C1 segment of cervical spinal cord (tissue), 14 donors: ENCODE results near the gene PROK2.

Experiments used
- DNase-seq, 14 donors: peaks; one replicate each; lab custom pipeline; 2025; lab: John Stamatoyannopoulos, UW

The PROK2 gene

GRCh38 chr3:71786551-71786950 lies 1.6 kb upstream of the PROK2 start:
- DNase-seq: no peak

GRCh38 chr3:71786217-71786549 lies 1.2 kb upstream of the PROK2 start:
- DNase-seq: no peak

GRCh38 chr3:71785532-71786216 lies 726 bp upstream of the PROK2 start:
- no peak for DNase-seq

GRCh38 chr3:71784201-71784913 lies 591 bp downstream of the PROK2 start:
- DNase-seq: no peak

- DNase-seq: no peak
These were observed 1.8 kb downstream of the PROK2 start for GRCh38 chr3:71783152-71783551.

- DNase-seq: no peak
These were observed 4.5 kb downstream of the PROK2 start for GRCh38 chr3:71780430-71780829.

GRCh38 chr3:71779674-71780377 lies 5.1 kb downstream of the PROK2 start:
- no peak for DNase-seq

- DNase-seq: no peak
These were observed 6.6 kb downstream of the PROK2 start for GRCh38 chr3:71778353-71778752.

GRCh38 chr3:71776538-71776937 lies 8.4 kb downstream of the PROK2 start:
- DNase-seq: no peak

GRCh38 chr3:71771884-71772283 lies 13.1 kb downstream of the PROK2 start:
- DNase-seq: no peak

GRCh38 chr3:71771126-71771525 lies 13.8 kb downstream of the PROK2 start:
- DNase-seq: no peak

GRCh38 chr3:71763426-71763825 lies 21.5 kb downstream of the PROK2 start:
- no peak for DNase-seq

- no peak for DNase-seq
These were observed 24.8 kb downstream of the PROK2 start for GRCh38 chr3:71760140-71760539.

GRCh38 chr3:71759401-71759800 lies 25.5 kb downstream of the PROK2 start:
- DNase-seq: no peak

- no peak for DNase-seq
These were observed 26.9 kb downstream of the PROK2 start for GRCh38 chr3:71758091-71758490.

- peak in 1 of 14 donors; percentile 4 for DNase-seq
These were observed 30.2 kb downstream of the PROK2 start for GRCh38 chr3:71754610-71755253.

- peak in 1 of 14 donors; percentile 46 for DNase-seq
These were observed 31.0 kb downstream of the PROK2 start, which contains the start of gene GPR27 for GRCh38 chr3:71753701-71754609. TSS of gene GPR27 (plus strand) at chr3:71753855. CDS start at chr3:71754050, 195 bp downstream.

- peak in 1 of 14 donors; percentile 41 for DNase-seq
These were observed 31.9 kb downstream of the PROK2 start for GRCh38 chr3:71752831-71753700.

GRCh38 chr3:71751602-71752001 lies 33.3 kb downstream of the PROK2 start:
- no peak for DNase-seq

- DNase-seq: no peak
These were observed 40.2 kb downstream of the PROK2 start for GRCh38 chr3:71744738-71745137.
